K562 treated with DMSO at 1 percent for 48 hours (cell line): ENCODE measurements around the gene CLCN4. TPM values are rescaled to one million over a fixed set of nuclear protein-coding genes. Genes with fewer than 3 reads are reported as not detected.

ENCODE experiments used
- total RNA-seq: library from RNA; unstranded; fragments of 300-600 nt; gene quantifications from 2 replicates; pipeline ENCODE4 v1.2.3, GENCODE V29; 2022; ENCODE audit warnings: low replicate concordance; ENCODE audit errors: extremely low read depth

Gene CLCN4
- not detected in 2 replicates for total RNA-seq

GRCh38 chrX:10156199-10157031 lies at the start of gene CLCN4:
CLCN4 (plus strand) TSS chrX:10156975; CDS start chrX:10185033, 28,058 bp downstream.

Other genes starting within 250 kb of the CLCN4 start
- gene CLDN34, start 189.6 kb upstream of the CLCN4 start, total RNA-seq, result not detected in 2 replicates